ENCODE results near the gene NPIPA1.
"Not testable (repeated sequence)": the region's sequence is repeated elsewhere in the genome, so short reads cannot be mapped to it uniquely, and the experiment has no call there.

NPIPA1 gene

GRCh38 chr16:14930971-14931370 lies 6.3 kb upstream of the NPIPA1 start:
- DNase-seq = not testable (repeated sequence)

DNA sequence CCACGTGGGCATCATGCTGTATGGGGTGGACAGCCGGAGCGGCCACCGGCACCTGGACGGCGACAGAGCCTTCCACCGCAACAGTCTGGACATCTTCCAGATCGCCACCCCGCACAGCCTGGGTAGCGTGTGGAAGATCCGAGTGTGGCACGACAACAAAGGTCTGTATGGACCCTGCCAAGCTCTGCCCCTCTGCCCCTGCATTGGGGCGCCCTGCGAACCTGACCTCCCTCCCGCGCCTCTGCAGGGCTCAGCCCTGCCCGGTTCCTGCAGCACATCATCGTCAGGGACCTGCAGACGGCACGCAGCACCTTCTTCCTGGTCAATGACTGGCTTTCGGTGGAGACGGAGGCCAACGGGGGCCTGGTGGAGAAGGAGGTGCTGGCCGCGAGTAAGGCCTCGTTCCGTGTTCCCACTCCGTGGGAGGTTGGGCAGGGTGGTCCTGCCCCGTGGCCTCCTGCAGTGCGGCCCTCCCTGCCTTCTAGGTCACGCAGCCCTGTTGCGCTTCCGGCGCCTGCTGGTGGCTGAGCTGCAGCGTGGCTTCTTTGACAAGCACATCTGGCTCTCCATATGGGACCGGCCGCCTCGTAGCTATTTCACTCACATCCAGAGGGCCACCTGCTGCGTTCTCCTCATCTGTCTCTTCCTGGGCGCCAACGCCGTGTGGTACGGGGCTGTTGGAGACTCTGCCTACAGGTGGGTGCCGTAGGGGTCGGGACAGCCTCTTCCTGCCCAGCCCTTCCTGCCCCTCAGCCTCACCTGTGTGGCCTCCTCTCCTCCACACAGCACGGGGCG lies 4.5 kb upstream of the NPIPA1 start:
- DNase-seq = not testable (repeated sequence)

DNA sequence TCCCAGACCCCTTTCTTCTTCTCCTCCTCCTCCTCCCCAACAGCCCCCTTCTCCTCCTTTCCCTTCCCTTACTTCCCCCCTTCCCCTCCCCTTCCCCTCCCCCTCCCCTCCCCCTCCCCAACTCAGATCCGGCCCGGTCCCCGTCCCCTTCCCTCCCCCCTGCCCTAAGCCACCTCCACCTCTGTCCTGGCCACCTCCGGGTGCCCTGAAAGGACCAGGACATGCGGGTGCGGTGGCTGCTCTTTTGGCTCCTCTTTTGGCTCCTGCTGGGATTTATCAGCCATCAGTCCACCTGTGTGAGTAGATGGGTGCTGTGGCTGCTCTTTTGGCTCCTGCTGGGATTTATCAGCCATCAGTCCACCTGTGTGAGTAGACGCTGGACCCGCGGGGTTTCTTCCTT lies 751 bp downstream of the NPIPA1 start:
- DNase-seq = not testable (repeated sequence)

- DNase-seq = not testable (repeated sequence)
Measured at GRCh38 chr16:14942686-14943085, 5.4 kb downstream of the NPIPA1 start.

- no peak for DNase-seq
Measured at GRCh38 chr16:14955546-14956231, 18.4 kb downstream of the NPIPA1 start.

GRCh38 chr16:14957576-14958322 lies 20.5 kb downstream of the NPIPA1 start:
- DNase-seq = no peak

GRCh38 chr16:14958323-14958600 lies 21.0 kb downstream of the NPIPA1 start:
- no peak for DNase-seq

- DNase-seq = no peak
Measured at GRCh38 chr16:14958970-14959369, 21.7 kb downstream of the NPIPA1 start.

GRCh38 chr16:14961405-14962186 lies 24.4 kb downstream of the NPIPA1 start:
- DNase-seq = no peak

DNA sequence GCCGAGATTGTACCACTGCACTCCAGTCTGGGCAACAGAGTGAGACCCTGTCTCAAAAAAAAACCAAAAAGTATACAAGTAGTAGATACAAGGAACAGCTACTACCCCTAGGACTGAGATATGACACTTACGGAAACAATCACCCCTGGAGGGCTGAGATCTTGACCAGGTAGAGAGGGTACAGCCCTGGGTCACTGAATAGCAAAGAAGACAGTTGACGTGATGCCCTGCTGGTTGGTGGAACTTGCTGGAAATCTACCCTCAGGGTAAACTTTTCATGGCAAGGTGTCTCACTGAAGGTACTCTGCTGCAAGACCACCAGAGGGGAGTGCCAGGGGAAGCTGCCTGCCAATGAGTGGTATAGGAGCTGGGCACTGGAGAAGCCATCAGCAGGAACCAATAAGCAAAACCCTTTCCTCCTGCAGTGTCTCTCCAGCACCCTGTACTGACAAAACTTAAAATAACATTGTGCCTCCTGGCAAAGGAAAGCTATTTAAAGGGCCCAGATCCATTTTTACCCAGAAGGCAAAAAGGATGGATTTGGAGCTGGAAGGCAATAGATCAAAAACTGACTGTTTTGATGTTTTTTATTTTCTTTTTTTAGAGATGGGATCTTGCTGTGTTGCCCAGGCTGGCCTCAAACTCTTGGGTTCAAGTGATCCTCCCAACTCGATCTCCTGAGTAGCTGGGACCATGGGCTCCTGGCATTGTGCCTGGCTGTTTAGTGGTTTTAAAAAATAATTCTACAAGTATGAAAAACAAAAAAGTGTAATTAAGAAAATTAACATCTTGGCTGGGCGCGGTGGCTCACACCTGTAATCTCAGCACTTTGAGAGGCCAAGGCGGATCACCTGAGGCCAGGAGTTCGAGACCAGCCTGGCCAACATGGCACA lies 26.3 kb downstream of the NPIPA1 start:
- DNase-seq = no peak

GRCh38 chr16:14965328-14965727 lies 28.1 kb downstream of the NPIPA1 start:
- no peak for DNase-seq

DNA sequence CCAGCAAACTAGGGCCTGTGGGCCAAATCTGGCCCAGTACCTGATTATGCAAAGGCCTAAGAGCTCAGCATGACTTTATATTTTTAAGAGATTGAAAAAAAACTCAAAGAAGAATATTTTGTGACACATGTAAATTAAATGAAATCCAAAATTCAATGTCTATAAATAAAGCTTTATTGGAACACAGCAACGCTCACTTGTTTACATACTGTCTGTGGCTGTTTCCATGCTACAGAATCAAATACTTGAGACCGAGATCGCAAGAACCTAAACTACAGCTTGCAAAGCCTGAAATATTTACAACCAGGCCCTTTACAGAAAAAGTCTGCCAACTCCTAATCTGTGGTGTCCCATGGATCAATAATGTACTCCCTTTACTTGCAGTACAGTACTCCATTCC lies 32.6 kb downstream of the NPIPA1 start:
- not testable (repeated sequence) for DNase-seq

DNA sequence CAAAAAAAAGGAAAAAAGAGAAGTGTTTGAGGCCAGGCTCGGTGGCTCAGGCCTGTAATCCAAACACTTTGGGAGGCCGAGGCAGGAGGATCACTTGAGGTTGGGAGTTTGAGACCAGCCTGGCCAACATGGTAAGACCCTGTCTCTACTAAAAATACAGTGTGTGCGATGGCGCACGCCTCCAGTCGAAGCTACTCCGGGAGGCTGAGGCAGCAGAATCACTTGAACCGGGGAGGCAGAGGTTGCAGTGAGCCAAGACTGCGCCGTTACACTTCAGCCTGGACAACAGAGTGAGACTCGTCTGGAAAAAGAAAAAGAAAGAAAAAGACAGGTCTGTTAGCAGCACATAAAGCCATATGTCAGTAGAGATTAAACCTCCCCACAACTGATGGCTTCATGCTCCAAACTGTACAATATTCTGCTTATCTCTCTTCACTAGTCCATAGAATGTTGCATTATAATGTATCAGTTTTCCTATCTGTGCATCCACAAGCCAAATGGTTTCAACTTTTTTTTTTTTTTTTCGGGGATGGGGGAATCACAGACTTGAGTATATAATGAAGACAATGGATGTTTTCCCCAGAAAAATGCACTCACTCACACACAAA lies 34.5 kb downstream of the NPIPA1 start:
- not testable (repeated sequence) for DNase-seq

- not testable (repeated sequence) for DNase-seq
Measured at GRCh38 chr16:14973785-14974322, 36.6 kb downstream of the NPIPA1 start.

DNA sequence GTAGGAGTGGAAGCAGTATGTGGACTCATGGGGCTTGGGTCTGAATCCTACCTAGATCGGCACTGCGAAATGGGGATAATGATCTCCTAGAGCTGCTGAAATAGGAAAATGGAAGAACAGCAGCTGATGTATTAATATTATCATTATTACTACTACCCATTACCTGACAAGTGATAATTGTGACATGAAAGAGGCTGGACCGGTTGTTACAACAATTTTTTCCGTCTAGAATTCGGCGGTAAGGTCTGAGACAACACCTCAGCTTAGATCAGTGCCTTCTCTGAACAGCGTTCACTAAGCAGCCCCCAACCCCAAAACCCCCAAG lies 37.0 kb downstream of the NPIPA1 start:
- peak; percentile 50 for DNase-seq

GRCh38 chr16:14974656-14975417 lies 37.6 kb downstream of the NPIPA1 start, which contains the start of gene PDXDC1:
TSS of gene PDXDC1 (plus strand) at chr16:14975026. CDS start at chr16:14975200, 174 bp downstream.
- peak; percentile 88 for DNase-seq

DNA sequence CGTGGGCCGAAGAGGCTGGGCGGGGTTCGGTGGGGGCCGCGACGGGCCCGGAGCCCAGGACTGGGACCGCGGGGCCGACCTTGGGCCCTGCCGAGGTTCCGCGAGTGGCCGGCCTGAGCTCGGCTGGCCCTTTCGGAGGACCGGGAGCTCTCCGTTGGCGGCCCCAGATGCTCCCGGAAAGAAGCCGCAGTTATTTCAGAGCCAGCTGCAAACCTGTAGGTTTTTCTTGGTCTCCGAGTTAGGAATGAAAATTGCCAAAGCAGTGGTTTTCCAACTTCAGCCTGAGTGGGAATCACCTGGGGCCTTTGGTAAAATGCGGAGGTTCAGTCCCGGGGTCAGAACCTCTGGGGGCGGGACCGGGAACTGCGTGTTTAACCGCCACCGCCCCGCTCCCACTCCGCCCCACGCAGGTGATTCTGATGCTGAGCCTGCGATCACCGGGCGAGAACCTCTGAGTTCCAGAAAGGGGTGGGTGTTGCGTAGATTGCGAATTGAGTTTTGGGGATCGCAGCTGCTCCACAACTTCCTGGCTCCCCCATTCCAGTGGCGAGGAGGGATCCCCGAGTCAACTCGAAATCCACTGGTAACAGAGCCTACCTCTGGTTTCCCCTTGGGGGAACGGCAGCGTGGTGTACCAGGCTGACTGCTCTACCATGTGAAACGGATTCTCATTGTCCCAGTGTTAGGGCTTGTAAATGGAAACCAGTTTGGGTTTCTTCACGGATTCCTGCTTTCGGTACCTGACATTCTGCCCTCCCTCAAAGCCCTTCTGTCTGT lies 38.4 kb downstream of the NPIPA1 start:
- DNase-seq = not testable (repeated sequence)

DNA sequence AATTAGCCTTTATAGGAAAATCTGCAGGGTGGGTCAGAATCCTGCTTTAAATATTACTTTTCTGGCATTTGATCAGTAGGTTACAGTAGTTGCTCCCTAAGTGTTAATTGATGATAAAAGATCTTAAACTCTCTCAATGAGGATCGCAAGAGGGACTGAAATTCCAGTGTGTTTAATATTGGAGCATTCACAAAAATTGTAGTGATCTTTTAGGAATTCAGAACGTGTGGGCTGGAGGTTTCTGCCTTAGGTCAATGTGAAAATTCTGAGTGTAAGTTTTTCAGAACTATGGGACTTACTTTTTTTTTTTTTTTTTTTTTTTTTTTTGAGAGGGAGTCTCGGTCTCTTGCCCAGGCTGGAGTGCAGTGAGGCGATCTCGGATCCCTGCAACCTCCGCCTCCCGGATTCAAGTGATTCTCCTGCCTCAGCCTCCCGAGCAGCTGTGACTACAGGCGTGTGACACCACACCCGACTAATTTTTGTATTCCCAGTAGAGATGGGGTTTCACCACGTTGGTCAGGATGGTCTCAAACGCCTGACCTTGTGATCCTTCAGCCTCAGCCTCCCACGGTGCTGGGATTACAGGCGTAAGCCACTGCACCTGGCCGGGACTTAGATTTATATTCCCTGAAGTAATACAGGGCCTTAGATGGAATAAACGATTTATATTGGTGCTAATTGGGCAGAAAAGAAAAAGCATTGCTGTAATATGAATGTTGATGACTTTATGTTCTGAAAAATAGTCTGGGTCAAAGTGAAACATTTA lies 39.9 kb downstream of the NPIPA1 start:
- DNase-seq = not testable (repeated sequence)

- not testable (repeated sequence) for DNase-seq
Measured at GRCh38 chr16:14978281-14978680, 41.0 kb downstream of the NPIPA1 start.

Measured in SHP77 treated with DMSO at 0.1 percent for 48 hours (cell line).